Measurements from ENCODE around the gene CLEC20A.

Gene CLEC20A

GRCh38 chr1:178456472-178456871 lies 40.3 kb downstream of the CLEC20A start:
- no peaks in the 10 kb centered on the region for H3K9me3 Mint-ChIP-seq
- peaks cover 4% of the 10 kb centered on the region for H3K27me3 Mint-ChIP-seq (ENCODE audit: low read depth)
- H3K4me1 Mint-ChIP-seq (ENCODE audit: low read depth) = no peaks in the 10 kb centered on the region
- H3K4me3 Mint-ChIP-seq = no peak overlapping the region
- H3K27ac Mint-ChIP-seq = no peak overlapping the region
- H3K36me3 Mint-ChIP-seq (ENCODE audit: low read depth) = no peaks in the 10 kb centered on the region

GRCh38 chr1:178452013-178452412 lies 44.8 kb downstream of the CLEC20A start:
- Mint-ChIP-seq H3K27me3 (ENCODE audit: low read depth) (peaks cover 4% of the 10 kb centered on the region), H3K4me1 (ENCODE audit: low read depth) (no peaks in the 10 kb centered on the region), H3K9me3 (no peaks in the 10 kb centered on the region), H3K4me3 (no peak overlapping the region), H3K27ac (no peak overlapping the region), H3K36me3 (ENCODE audit: low read depth) (no peaks in the 10 kb centered on the region)

GRCh38 chr1:178451529-178451928 lies 45.2 kb downstream of the CLEC20A start:
- H3K4me1 Mint-ChIP-seq (ENCODE audit: low read depth) = no peaks in the 10 kb centered on the region
- H3K9me3 Mint-ChIP-seq = no peaks in the 10 kb centered on the region
- peaks cover 4% of the 10 kb centered on the region for H3K27me3 Mint-ChIP-seq (ENCODE audit: low read depth)
- no peak overlapping the region for H3K4me3 Mint-ChIP-seq
- no peak overlapping the region for H3K27ac Mint-ChIP-seq
- no peaks in the 10 kb centered on the region for H3K36me3 Mint-ChIP-seq (ENCODE audit: low read depth)

- H3K9me3 Mint-ChIP-seq = no peaks in the 10 kb centered on the region
Measured at GRCh38 chr1:178450871-178451270, 45.9 kb downstream of the CLEC20A start.

GRCh38 chr1:178442925-178443324 lies 53.8 kb downstream of the CLEC20A start:
- no peaks in the 10 kb centered on the region for H3K36me3 Mint-ChIP-seq (ENCODE audit: low read depth)
- no peaks in the 10 kb centered on the region for H3K4me1 Mint-ChIP-seq (ENCODE audit: low read depth)
- no peak overlapping the region for H3K4me3 Mint-ChIP-seq
- H3K9me3 Mint-ChIP-seq = no peaks in the 10 kb centered on the region
- H3K27ac Mint-ChIP-seq = no peak overlapping the region
- H3K27me3 Mint-ChIP-seq (ENCODE audit: low read depth) = no peaks in the 10 kb centered on the region

More at GRCh38 chr1:178450871-178451270, 45.9 kb downstream of the CLEC20A start:
- no peaks in the 10 kb centered on the region for H3K36me3 Mint-ChIP-seq (ENCODE audit: low read depth)
- H3K27me3 Mint-ChIP-seq (ENCODE audit: low read depth) = peaks cover 4% of the 10 kb centered on the region
- H3K27ac Mint-ChIP-seq = no peak overlapping the region
- H3K4me1 Mint-ChIP-seq (ENCODE audit: low read depth) = no peaks in the 10 kb centered on the region
- no peak overlapping the region for H3K4me3 Mint-ChIP-seq

GRCh38 chr1:178438432-178438831 lies 58.3 kb downstream of the CLEC20A start:
- Mint-ChIP-seq H3K27ac (no peak overlapping the region), H3K9me3 (no peaks in the 10 kb centered on the region), H3K4me1 (ENCODE audit: low read depth) (no peaks in the 10 kb centered on the region), H3K4me3 (no peak overlapping the region), H3K36me3 (ENCODE audit: low read depth) (no peaks in the 10 kb centered on the region), H3K27me3 (ENCODE audit: low read depth) (no peaks in the 10 kb centered on the region)

GRCh38 chr1:178436899-178437298 lies 59.9 kb downstream of the CLEC20A start:
- no peak overlapping the region for H3K4me3 Mint-ChIP-seq
- H3K4me1 Mint-ChIP-seq (ENCODE audit: low read depth) = no peaks in the 10 kb centered on the region
- no peaks in the 10 kb centered on the region for H3K27me3 Mint-ChIP-seq (ENCODE audit: low read depth)
- H3K9me3 Mint-ChIP-seq = no peaks in the 10 kb centered on the region
- H3K27ac Mint-ChIP-seq = no peak overlapping the region
- no peaks in the 10 kb centered on the region for H3K36me3 Mint-ChIP-seq (ENCODE audit: low read depth)

- Mint-ChIP-seq H3K4me3 (no peak overlapping the region), H3K36me3 (ENCODE audit: low read depth) (no peaks in the 10 kb centered on the region), H3K27me3 (ENCODE audit: low read depth) (no peaks in the 10 kb centered on the region), H3K4me1 (ENCODE audit: low read depth) (no peaks in the 10 kb centered on the region), H3K27ac (no peak overlapping the region), H3K9me3 (no peaks in the 10 kb centered on the region)
Measured at GRCh38 chr1:178434899-178435435, 61.8 kb downstream of the CLEC20A start.

GRCh38 chr1:178434360-178434759 lies 62.4 kb downstream of the CLEC20A start:
- Mint-ChIP-seq H3K4me1 (ENCODE audit: low read depth) (no peaks in the 10 kb centered on the region), H3K27me3 (ENCODE audit: low read depth) (no peaks in the 10 kb centered on the region), H3K9me3 (no peaks in the 10 kb centered on the region), H3K4me3 (no peak overlapping the region), H3K36me3 (ENCODE audit: low read depth) (no peaks in the 10 kb centered on the region), H3K27ac (no peak overlapping the region)

Measured in T-helper 1 cell treated with Interleukin-12 subunit alpha and Interleukin-12 subunit beta and Interleukin-4 antibody, amounts not matched to agents 30 μg/mL and 1 μg/mL, for 36 hours (primary cell).